K562 (cell line): ENCODE data around the gene ITGAE. TPM values are rescaled to one million over a fixed set of nuclear protein-coding genes. Genes with fewer than 3 reads are reported as not detected.

Experiments
- ATAC-seq: fragments of 200-7000 bp; cut with Tn5 transposase; 3 replicates; pipeline ENCODE4 v1.9.1; 2020; ENCODE audit warnings: moderate library complexity
- BruUV-seq: library from RNA; stranded (reverse); fragments of 400-500 nt; replicated peaks from 2 replicates; lab custom pipeline; 2021; lab: Mats Ljungman, UMichigan
- CTCF ChIA-PET: fragments of 300-600 bp; formaldehyde crosslinking; extraction: SDS; loops from one replicate; lab custom pipeline; 2021; ENCODE audit warnings: low intra/inter-chr PET ratio; lab: Yijun Ruan, JAX
- POLR2A ChIA-PET: fragments of 300-600, 350-650 bp; sonication (Branson Sonifier 250); formaldehyde crosslinking; extraction: SDS; loops from one replicate; lab custom pipeline; 2021; ENCODE audit warnings: antibody characterized with exemption, inconsistent platforms; lab: Yijun Ruan, JAX
- DNase-seq, 4 experiments: peaks; one replicate each; pipeline versions ENCODE4 v3.0.0 to v3.0.0-alpha.2; 2011 to 2018; ENCODE audit warnings: low spot score in 3 of 4, mixed read lengths in 3 of 4; ENCODE audit errors: extremely low read depth in 1 of 4
- FAIRE-seq: peaks from 2 replicates; lab custom pipeline; 2011; peaks lifted over from hg19 to GRCh38; lab: Jason Lieb, UNC
- H2AFZ ChIP-seq: 2 replicates; pipeline ENCODE4 v1.6.0; 2011; ENCODE audit warnings: low read depth, low read length, control low read depth, inconsistent platforms
- H3K27ac ChIP-seq: fragments of 200-600 bp; 3 replicates; pipeline ENCODE4 v1.8.0; 2011; ENCODE audit warnings: low read depth, mild to moderate bottlenecking, control low read depth, inconsistent platforms, low read length, moderate library complexity, mixed read lengths; ENCODE audit errors: extremely low read depth
- H3K27me3 ChIP-seq, 2 experiments: fragments of 300-600 bp in 1 of 2; 2 replicates in 1 of 2; 3 replicates in 1 of 2; pipeline versions ENCODE4 v1.6.0 to v1.8.0; 2011; ENCODE audit warnings: inconsistent platforms in 2 of 2, low read length in 2 of 2, mild to moderate bottlenecking in 1 of 2, mixed read lengths in 1 of 2, moderate library complexity in 1 of 2; ENCODE audit not compliant: control insufficient read depth in 2 of 2, insufficient read depth in 2 of 2
- H3K36me3 ChIP-seq: fragments of 300-600 bp; 3 replicates; pipeline ENCODE4 v1.8.0; 2011; ENCODE audit warnings: mild to moderate bottlenecking, low read length, inconsistent platforms; ENCODE audit not compliant: control insufficient read depth, insufficient read depth
- H3K4me1 ChIP-seq, 2 experiments: fragments of 200-600 bp in 1 of 2; replicated peaks in 1 of 2; 2 replicates in 1 of 2; 3 replicates in 1 of 2; pipeline versions ENCODE4 v1.5.1 to v1.8.0; 2011; ENCODE audit warnings: inconsistent platforms in 2 of 2, low read length in 2 of 2, mild to moderate bottlenecking in 1 of 2, mixed read lengths in 1 of 2, moderate library complexity in 1 of 2; ENCODE audit not compliant: control insufficient read depth in 2 of 2, insufficient read depth in 2 of 2
- H3K4me2 ChIP-seq: 2 replicates; pipeline ENCODE4 v1.6.1; 2011; ENCODE audit warnings: low read length, control low read depth, inconsistent platforms, mixed read lengths; ENCODE audit not compliant: insufficient read depth
- H3K4me3 ChIP-seq: fragments of 200-600 bp; sonication (generic), shearing (Covaris generic); 2 replicates; pipeline ENCODE4 v1.5.1; 2016; ENCODE audit warnings: control low read depth, inconsistent platforms
- H3K79me2 ChIP-seq: fragments of 200-600 bp; 3 replicates; pipeline ENCODE4 v1.8.0; 2011; ENCODE audit warnings: low read length, inconsistent platforms; ENCODE audit not compliant: control insufficient read depth, insufficient read depth
- H3K9ac ChIP-seq, 2 experiments: 2 replicates each; pipeline versions ENCODE4 v1.6.0 to v1.6.1; 2011; ENCODE audit warnings: low read depth in 2 of 2, low read length in 2 of 2, control low read depth in 1 of 2, inconsistent platforms in 1 of 2, mild to moderate bottlenecking in 1 of 2, mixed read lengths in 1 of 2; ENCODE audit not compliant: insufficient read depth in 1 of 2
- H3K9me1 ChIP-seq: one replicate; pipeline ENCODE4 v1.6.0; 2011; ENCODE audit warnings: inconsistent platforms, mild to moderate bottlenecking, low read length, moderate library complexity; ENCODE audit not compliant: control insufficient read depth, insufficient read depth
- H3K9me3 ChIP-seq: replicated peaks from 2 replicates; pipeline ENCODE4 v1.5.1; 2011; ENCODE audit warnings: low read depth, low read length, inconsistent platforms; ENCODE audit not compliant: control insufficient read depth, insufficient read depth
- H4K20me1 ChIP-seq: replicated peaks from 2 replicates; pipeline ENCODE4 v1.6.1; 2011; ENCODE audit warnings: low read length, inconsistent platforms, mixed read lengths; ENCODE audit not compliant: control insufficient read depth, insufficient read depth
- ELK3 ChIP-seq: fragments of 450-650 bp; formaldehyde crosslinking; IDR thresholded peaks from 2 replicates; pipeline ENCODE4 v1.4.0; 2020; ENCODE audit warnings: mild to moderate bottlenecking
- ZBTB7A ChIP-seq: IDR thresholded peaks from 2 replicates; pipeline ENCODE4 v1.6.1; 2011; ENCODE audit warnings: low read depth, mild to moderate bottlenecking, low read length, moderate library complexity, borderline replicate concordance; ENCODE audit not compliant: control insufficient read depth
- WGBS: fragments of 100-300 bp; shearing (Covaris generic); methylation state at CpG from one replicate; pipeline ENCODE4 v1.1.6; 2016; ENCODE audit warnings: low coverage, mixed read lengths; ENCODE audit not compliant: insufficient coverage; ENCODE audit errors: missing lambda C conversion rate; 5-methylcytosine and 5-hydroxymethylcytosine counted together
- in situ Hi-C: fragments of 300-500 bp; cut with MboI; formaldehyde crosslinking; loops from 4 replicates; pipeline ENCODE4 v1.15.0; 2018; ENCODE audit warnings: inconsistent platforms, mixed read lengths
- intact Hi-C: fragments of 100-400 bp; cut with micrococcal nuclease; formaldehyde crosslinking; loops from 2 replicates; pipeline ENCODE4 v1.14.2; 2022
- polyA plus RNA-seq, 8 experiments: library from polyadenylated mRNA; depleted of rRNA in 4 of 8; stranded (reverse) in 5 of 8; unstranded in 3 of 8; fragments of >200 nt; fragmentation: Nextera tagmentation in 2 of 8; fragmentation: Illumina TruSeq in 1 of 8; extraction: Ambion mirVana in 2 of 8; extraction: Trizol in 1 of 8; gene quantifications; 2 replicates each; pipeline versions ENCODE4 v1.2.1 to v1.2.3, GENCODE V29; 2011 to 2014; ENCODE audit warnings: inconsistent platforms in 1 of 8, missing spikeins in 1 of 8
- total RNA-seq, 7 experiments: library from RNA; depleted of rRNA in 6 of 7; stranded (reverse); fragments of >200 nt in 6 of 7; fragmentation: Illumina TruSeq in 2 of 7; extraction: Trizol in 2 of 7; gene quantifications; 2 replicates each; pipeline versions ENCODE4 v1.2.1 to v1.2.3, GENCODE V29; 2011 to 2021; ENCODE audit warnings: low replicate concordance in 1 of 7

Gene ITGAE
- total and polyA plus RNA-seq, 9 of the 15 experiments (the other 6 are each of a cell fraction or from before 2014, with no cell fraction given): 14.8 to 160 (median 27.0) TPM

- WGBS: 6% methylated on average over 6 of the region's 17 CpGs
- ATAC-seq (no peak), FAIRE-seq (no peak), DNase-seq (no peak)
- in situ Hi-C loops (no loop called here), intact Hi-C loops (loop anchor here (10.0 kb wide), 1 partner anchor 90 kb away; the partner anchor contains the start of gene TRPV1)
- Histone ChIP-seq H3K36me3 (no peaks in the 10 kb centered on the region), H3K79me2 (no peaks in the 10 kb centered on the region), H3K4me3 (0 out of 2 replicates have a peak overlapping the region, but pooled peaks have one; percentile 19), H2AFZ (peak overlapping the region; percentile 66; the same call in 1 of the 2 replicates), H4K20me1 (no peaks in the 10 kb centered on the region), H3K27me3 (no peaks in the 10 kb centered on the region), H3K4me1 (peaks cover 0 to 27% of the 10 kb centered on the region in 2 experiments; a peak in 2 of 5 replicates), H3K9me1 (no peaks in the 10 kb centered on the region), H3K27ac (no peak overlapping the region), H3K4me2 (peak overlapping the region; percentile 55; the same call in 1 of the 2 replicates), H3K9ac (peak overlapping the region in 1 of 2 experiments; percentile 86; a peak in 1 of 4 replicates), H3K9me3 (no peaks in the 10 kb centered on the region; the same call in 1 of the 2 replicates)
- ChIA-PET POLR2A (interaction anchor here (0.6 kb wide), 1 partner anchor 322 kb away, joined by 3 read pairs; no protein-coding TSS in a partner anchor), CTCF (no interaction called here)
- BruUV-seq: no TSS peak
- TF ChIP-seq ZBTB7A: peak; percentile 7; the same call in 1 of the 2 replicates
- no peak for TF ChIP-seq ELK3 (CRISPR knock-in tag)
Observed at GRCh38 chr17:3695129-3695722, 105.8 kb downstream of the ITGAE start.
